ENCODE results near the gene HPD.

HPD gene

GRCh38 chr12:121807642-121808347, 50.9 kb downstream of the HPD start:
- Histone ChIP-seq H3K9me3 (ENCODE audit: control extremely low read depth in 1 of 5, control insufficient read depth in 4 of 5, insufficient read depth in 2 of 5, low read depth in 1 of 5, low read length in 4 of 5) (no peaks in the 10 kb centered on the region), H3K27ac (ENCODE audit: insufficient read depth in 1 of 2, low read depth in 1 of 2, low read length in 2 of 2, poor library complexity in 1 of 2, severe bottlenecking in 2 of 2) (no peak overlapping the region), H3K4me3 (ENCODE audit: control insufficient read depth in 1 of 7, extremely low read depth in 1 of 7, insufficient read depth in 4 of 7, low read depth in 2 of 7, low read length in 6 of 7) (no peak overlapping the region), H3K27me3 (replicated peaks in 2 of 5; ENCODE audit: control insufficient read depth in 4 of 5, insufficient read depth in 5 of 5, low read length in 4 of 5) (no peaks in the 10 kb centered on the region), H3K36me3 (ENCODE audit: control insufficient read depth in 4 of 4, insufficient read depth in 4 of 4, low read length in 3 of 4) (peaks cover 6 to 58% (median 28%) of the 10 kb centered on the region in 4 experiments), H3K4me1 (ENCODE audit: control extremely low read depth in 1 of 4, control insufficient read depth in 4 of 4, insufficient read depth in 4 of 4, low read length in 3 of 4) (peaks cover 5 to 59% (median 48%) of the 10 kb centered on the region in 4 experiments)
- WGBS (ENCODE audit: insufficient coverage): 91% methylated on average over 14 of the region's 14 CpGs
- ChIA-PET POLR2A (interaction anchor here (1.1 kb wide), 1 partner anchor 15 kb away, joined by 3 read pairs; no protein-coding TSS in a partner anchor), CTCF (interaction anchor here (1.1 to 12.9 kb wide), 5 partner anchors 11 to 34 kb away, joined by 3 to 462 read pairs (median 4); partner anchors contain the start of gene RHOF)
- no peak for DNase-seq

- no peak for DNase-seq
- no peaks in the 10 kb centered on the region for H3K27me3 ChIP-seq (replicated peaks in 2 of 5; ENCODE audit: control insufficient read depth in 4 of 5, insufficient read depth in 5 of 5, low read length in 4 of 5)
- H3K36me3 ChIP-seq (ENCODE audit: control insufficient read depth in 4 of 4, insufficient read depth in 4 of 4, low read length in 3 of 4): peaks cover 6 to 54% (median 28%) of the 10 kb centered on the region in 4 experiments
- H3K9me3 ChIP-seq (ENCODE audit: control extremely low read depth in 1 of 5, control insufficient read depth in 4 of 5, insufficient read depth in 2 of 5, low read depth in 1 of 5, low read length in 4 of 5): no peaks in the 10 kb centered on the region
- 73% methylated on average over 18 of the region's 21 CpGs for WGBS (ENCODE audit: insufficient coverage)
- CTCF ChIA-PET: interaction anchor here (0.7 to 12.9 kb wide), 6 partner anchors 10 to 33 kb away, joined by 3 to 462 read pairs (median 3); partner anchors contain the start of gene RHOF
- POLR2A ChIA-PET: interaction anchor here (0.7 kb wide), 1 partner anchor 589 kb away, joined by 3 read pairs; no protein-coding TSS in a partner anchor
- H3K4me1 ChIP-seq (ENCODE audit: control extremely low read depth in 1 of 4, control insufficient read depth in 4 of 4, insufficient read depth in 4 of 4, low read length in 3 of 4): peaks cover 11 to 59% (median 43%) of the 10 kb centered on the region in 4 experiments
- H3K4me3 ChIP-seq (ENCODE audit: control insufficient read depth in 1 of 7, extremely low read depth in 1 of 7, insufficient read depth in 4 of 7, low read depth in 2 of 7, low read length in 6 of 7): peak overlapping the region in 6 of 7 experiments; percentile 48 to 92 (median 83)
- peak overlapping the region; percentile 33 to 83 for H3K27ac ChIP-seq (ENCODE audit: insufficient read depth in 1 of 2, low read depth in 1 of 2, low read length in 2 of 2, poor library complexity in 1 of 2, severe bottlenecking in 2 of 2)
Measured at GRCh38 chr12:121806546-121807423, 51.9 kb downstream of the HPD start.

- Histone ChIP-seq H3K27ac (ENCODE audit: insufficient read depth in 1 of 2, low read depth in 1 of 2, low read length in 2 of 2, poor library complexity in 1 of 2, severe bottlenecking in 2 of 2) (peak overlapping the region; percentile 33 to 83), H3K4me1 (ENCODE audit: control extremely low read depth in 1 of 4, control insufficient read depth in 4 of 4, insufficient read depth in 4 of 4, low read length in 3 of 4) (peaks cover 13 to 59% (median 42%) of the 10 kb centered on the region in 4 experiments), H3K36me3 (ENCODE audit: control insufficient read depth in 4 of 4, insufficient read depth in 4 of 4, low read length in 3 of 4) (peaks cover 6 to 49% (median 28%) of the 10 kb centered on the region in 4 experiments), H3K9me3 (ENCODE audit: control extremely low read depth in 1 of 5, control insufficient read depth in 4 of 5, insufficient read depth in 2 of 5, low read depth in 1 of 5, low read length in 4 of 5) (no peaks in the 10 kb centered on the region), H3K27me3 (replicated peaks in 2 of 5; ENCODE audit: control insufficient read depth in 4 of 5, insufficient read depth in 5 of 5, low read length in 4 of 5) (no peaks in the 10 kb centered on the region), H3K4me3 (ENCODE audit: control insufficient read depth in 1 of 7, extremely low read depth in 1 of 7, insufficient read depth in 4 of 7, low read depth in 2 of 7, low read length in 6 of 7) (peak overlapping the region in 6 of 7 experiments; percentile 48 to 92 (median 83))
- 14% methylated on average over 13 of the region's 16 CpGs for WGBS (ENCODE audit: insufficient coverage)
- DNase-seq: peak in 2 of 3 donors; percentile 50 to 61
- CTCF ChIA-PET: interaction anchor here (1.0 to 12.9 kb wide), 5 partner anchors 9 to 32 kb away, joined by 3 to 462 read pairs (median 3); partner anchors contain the start of gene RHOF
- POLR2A ChIA-PET: no interaction called here
Measured at GRCh38 chr12:121806009-121806545, 52.6 kb downstream of the HPD start.

- ChIA-PET POLR2A (interaction anchor here (0.6 to 1.3 kb wide), 3 partner anchors 10 to 17 kb away, joined by 3 to 7 read pairs (median 3); partner anchors contain the start of gene RHOF), CTCF (interaction anchor here (1.0 to 12.9 kb wide), 5 partner anchors 8 to 112 kb away, joined by 3 to 462 read pairs (median 3); partner anchors contain the start of gene RHOF)
- DNase-seq: peak in 1 of 3 donors; percentile 52
- Histone ChIP-seq H3K36me3 (ENCODE audit: control insufficient read depth in 4 of 4, insufficient read depth in 4 of 4, low read length in 3 of 4) (peaks cover 6 to 42% (median 26%) of the 10 kb centered on the region in 4 experiments), H3K27me3 (replicated peaks in 2 of 5; ENCODE audit: control insufficient read depth in 4 of 5, insufficient read depth in 5 of 5, low read length in 4 of 5) (no peaks in the 10 kb centered on the region), H3K4me1 (ENCODE audit: control extremely low read depth in 1 of 4, control insufficient read depth in 4 of 4, insufficient read depth in 4 of 4, low read length in 3 of 4) (peaks cover 10 to 53% (median 36%) of the 10 kb centered on the region in 4 experiments), H3K4me3 (ENCODE audit: control insufficient read depth in 1 of 7, extremely low read depth in 1 of 7, insufficient read depth in 4 of 7, low read depth in 2 of 7, low read length in 6 of 7) (peak overlapping the region; percentile 57 to 92 (median 82)), H3K9me3 (ENCODE audit: control extremely low read depth in 1 of 5, control insufficient read depth in 4 of 5, insufficient read depth in 2 of 5, low read depth in 1 of 5, low read length in 4 of 5) (no peaks in the 10 kb centered on the region), H3K27ac (ENCODE audit: insufficient read depth in 1 of 2, low read depth in 1 of 2, low read length in 2 of 2, poor library complexity in 1 of 2, severe bottlenecking in 2 of 2) (peak overlapping the region in 1 of 2 experiments; percentile 83)
- 6% methylated on average over 6 of the region's 45 CpGs for whole genome bisulfite sequencing (ENCODE audit: insufficient coverage)
Measured at GRCh38 chr12:121805171-121806008, 53.3 kb downstream of the HPD start.

GRCh38 chr12:121804417-121805111, 54.1 kb downstream of the HPD start:
- under 1% methylated on average over 34 of the region's 63 CpGs for WGBS (ENCODE audit: insufficient coverage)
- ChIA-PET CTCF (interaction anchor here (1.0 to 12.9 kb wide), 4 partner anchors 8 to 111 kb away, joined by 3 to 462 read pairs (median 3); partner anchors contain the start of gene RHOF), POLR2A (interaction anchor here (0.6 to 1.3 kb wide), 3 partner anchors 9 to 17 kb away, joined by 3 to 7 read pairs (median 3); partner anchors contain the start of gene RHOF)
- no peaks in the 10 kb centered on the region for H3K27me3 ChIP-seq (replicated peaks in 2 of 5; ENCODE audit: control insufficient read depth in 4 of 5, insufficient read depth in 5 of 5, low read length in 4 of 5)
- peak; percentile 58 to 83 (median 77) for DNase-seq
- H3K36me3 ChIP-seq (ENCODE audit: control insufficient read depth in 4 of 4, insufficient read depth in 4 of 4, low read length in 3 of 4): peaks cover 6 to 34% (median 21%) of the 10 kb centered on the region in 4 experiments
- peaks cover 10 to 55% (median 35%) of the 10 kb centered on the region in 4 experiments for H3K4me1 ChIP-seq (ENCODE audit: control extremely low read depth in 1 of 4, control insufficient read depth in 4 of 4, insufficient read depth in 4 of 4, low read length in 3 of 4)
- peak overlapping the region; percentile 57 to 92 (median 82) for H3K4me3 ChIP-seq (ENCODE audit: control insufficient read depth in 1 of 7, extremely low read depth in 1 of 7, insufficient read depth in 4 of 7, low read depth in 2 of 7, low read length in 6 of 7)
- no peaks in the 10 kb centered on the region for H3K9me3 ChIP-seq (ENCODE audit: control extremely low read depth in 1 of 5, control insufficient read depth in 4 of 5, insufficient read depth in 2 of 5, low read depth in 1 of 5, low read length in 4 of 5)
- peak overlapping the region; percentile 46 to 83 for H3K27ac ChIP-seq (ENCODE audit: insufficient read depth in 1 of 2, low read depth in 1 of 2, low read length in 2 of 2, poor library complexity in 1 of 2, severe bottlenecking in 2 of 2)
